HG02588 (cell line): ENCODE results near the gene C10orf90.
"Not testable (repeated sequence)": the region's sequence is repeated elsewhere in the genome, so short reads cannot be mapped to it uniquely, and the experiment has no call there.

Experiments used
- ATAC-seq: cut with Tn5 transposase; IDR thresholded peaks from one replicate; pipeline ENCODE4 v1.9.1; 2021; ENCODE audit warnings: mild to moderate bottlenecking, moderate library complexity; ENCODE audit not compliant: unreplicated experiment

C10orf90 gene

DNA sequence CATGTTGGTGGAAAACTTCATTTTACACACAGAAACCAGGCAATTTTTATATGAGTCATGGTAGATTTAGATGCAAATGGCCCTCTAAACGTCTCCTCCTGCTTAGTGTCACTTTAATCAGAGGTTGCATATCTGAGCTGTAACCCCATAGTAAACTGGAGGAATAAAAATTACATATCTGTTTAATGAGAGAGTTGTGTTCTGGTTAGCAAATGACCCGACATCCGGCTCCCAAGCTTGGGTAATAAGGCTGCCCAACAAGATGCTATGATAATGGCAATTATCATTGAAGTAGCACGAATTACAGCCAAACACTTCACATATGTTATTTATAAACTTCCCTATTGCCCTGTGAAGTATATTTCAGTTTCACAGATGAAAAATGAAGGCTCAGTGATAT is 271.6 kb downstream of the C10orf90 start:
- ATAC-seq: no peak

DNA sequence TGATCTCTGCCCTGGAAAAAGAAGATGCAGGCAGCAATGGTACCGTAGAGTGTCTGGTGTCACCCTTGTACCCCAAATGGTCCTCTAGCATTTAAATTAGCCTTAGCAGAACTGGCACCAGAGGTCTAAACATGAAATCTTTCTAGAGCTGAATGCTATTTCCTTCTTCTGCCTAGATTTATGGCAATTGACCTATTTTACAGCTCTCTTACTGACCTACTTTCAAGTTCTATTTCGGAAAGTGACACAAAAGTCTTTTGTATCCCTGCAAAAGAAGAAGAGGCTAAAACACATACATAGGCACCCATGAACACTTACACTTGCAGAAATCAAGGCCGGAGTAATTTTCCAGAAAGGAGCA is 272.1 kb downstream of the C10orf90 start:
- ATAC-seq: no peak

DNA sequence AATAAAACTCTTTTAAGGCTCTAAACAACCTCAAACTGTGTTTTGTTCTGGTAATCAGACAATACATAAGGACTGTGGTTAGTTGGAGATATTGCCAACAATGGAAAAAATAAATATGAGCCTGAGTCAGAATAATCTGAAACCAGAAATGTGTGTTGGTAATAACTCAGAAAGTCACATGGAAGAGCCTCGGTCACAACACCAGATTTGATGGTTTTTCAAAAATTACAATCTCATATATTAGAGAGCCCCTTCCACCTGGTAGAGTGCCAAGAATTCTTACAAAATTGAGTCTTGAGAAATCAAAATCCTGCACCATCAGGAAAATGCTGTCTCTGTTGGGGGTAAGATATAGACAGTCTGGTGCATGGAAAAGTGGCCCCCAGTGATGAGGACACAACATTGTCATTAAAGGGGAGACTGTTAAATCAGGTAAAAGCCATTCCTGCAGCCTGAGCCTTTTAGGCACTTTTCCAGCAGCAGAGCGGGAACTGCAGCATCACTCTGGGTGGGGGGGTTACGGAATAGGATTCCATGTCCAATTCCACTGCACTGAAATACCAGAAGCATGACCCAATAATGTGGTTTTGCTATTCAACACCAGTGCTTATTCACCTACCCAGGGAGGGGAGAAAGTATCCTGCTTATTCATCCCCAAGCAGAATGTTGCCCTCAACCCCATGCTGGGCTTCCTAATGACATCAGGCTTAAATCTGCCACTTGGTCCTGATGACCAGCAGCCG is 272.7 kb downstream of the C10orf90 start:
- ATAC-seq: no peak

DNA sequence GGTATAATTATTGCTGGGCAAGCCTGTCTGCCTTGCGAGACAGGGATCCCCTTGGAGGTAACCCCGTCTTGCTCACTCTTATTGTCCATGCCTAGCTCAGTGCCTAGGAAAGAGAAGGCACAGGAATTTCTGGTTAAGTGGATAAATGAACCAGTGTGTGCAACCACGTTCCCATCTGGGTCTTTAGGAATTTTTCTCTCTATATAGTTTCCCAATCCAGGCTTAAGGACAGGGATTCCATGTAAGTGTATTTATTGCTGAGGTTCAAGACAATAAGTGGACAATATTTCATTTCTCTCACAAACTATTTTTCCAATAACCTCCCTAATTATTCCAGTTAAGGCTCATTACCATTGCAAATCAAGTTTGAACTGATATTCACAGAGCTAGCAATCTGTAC is 273.3 kb downstream of the C10orf90 start:
- ATAC-seq: no peak

DNA sequence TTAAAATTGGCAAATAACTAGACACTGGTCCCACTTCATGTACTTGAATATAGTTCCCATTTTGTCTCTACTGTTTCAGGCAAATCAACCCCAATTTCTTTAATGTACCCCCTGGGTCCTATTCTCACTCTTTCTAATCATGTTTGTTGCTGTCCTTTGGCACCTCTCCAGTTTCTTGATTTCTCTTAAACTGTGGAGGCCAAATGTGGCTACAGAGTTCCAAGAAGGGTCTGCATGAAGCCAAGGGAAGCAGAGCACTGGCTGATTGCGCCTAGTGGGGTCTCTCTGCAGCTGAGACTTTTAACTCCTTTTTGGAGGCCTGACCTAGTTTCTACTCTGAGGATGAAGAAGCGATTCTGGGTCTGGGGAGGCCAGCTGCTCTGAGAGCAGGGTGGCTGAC is 275.5 kb downstream of the C10orf90 start:
- ATAC-seq: no peak

DNA sequence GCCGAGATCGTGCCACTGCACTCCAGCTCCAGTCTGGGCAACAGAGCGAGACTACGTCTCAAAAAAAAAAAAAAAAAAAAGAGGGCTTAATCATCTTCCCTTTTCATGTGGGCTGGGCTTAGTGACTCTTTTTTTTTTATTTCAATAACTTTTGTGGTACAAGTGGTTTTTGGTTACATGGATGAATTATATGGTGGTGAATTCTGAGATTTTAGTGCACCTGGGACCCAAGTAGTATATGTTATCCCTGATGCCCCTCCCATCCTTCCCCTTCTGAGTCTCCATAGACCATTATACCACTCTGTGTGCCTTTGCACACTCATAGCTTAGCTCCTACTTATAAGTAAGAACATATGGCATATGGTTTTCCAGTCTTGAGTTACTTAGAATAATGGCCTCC is 277.4 kb downstream of the C10orf90 start:
- no peak for ATAC-seq

DNA sequence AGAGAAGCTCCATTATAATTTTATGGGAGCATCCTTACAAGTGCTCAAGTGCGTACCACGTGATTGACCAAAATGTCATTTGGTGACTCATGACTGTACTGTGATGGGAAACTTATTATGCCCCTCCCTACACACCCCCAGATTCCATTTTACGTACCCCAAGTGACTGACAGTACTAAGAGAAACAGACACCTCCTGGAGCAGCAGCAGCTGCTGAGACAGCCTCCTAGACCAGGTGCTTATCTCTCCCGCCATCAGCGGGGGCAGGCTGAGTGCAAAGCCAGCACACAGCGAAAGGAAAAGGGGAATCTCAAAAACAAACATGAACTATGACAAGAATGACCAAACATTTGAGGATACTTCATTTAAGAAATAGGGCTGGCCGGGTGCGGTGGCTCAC is 278.0 kb downstream of the C10orf90 start:
- ATAC-seq: no peak

DNA sequence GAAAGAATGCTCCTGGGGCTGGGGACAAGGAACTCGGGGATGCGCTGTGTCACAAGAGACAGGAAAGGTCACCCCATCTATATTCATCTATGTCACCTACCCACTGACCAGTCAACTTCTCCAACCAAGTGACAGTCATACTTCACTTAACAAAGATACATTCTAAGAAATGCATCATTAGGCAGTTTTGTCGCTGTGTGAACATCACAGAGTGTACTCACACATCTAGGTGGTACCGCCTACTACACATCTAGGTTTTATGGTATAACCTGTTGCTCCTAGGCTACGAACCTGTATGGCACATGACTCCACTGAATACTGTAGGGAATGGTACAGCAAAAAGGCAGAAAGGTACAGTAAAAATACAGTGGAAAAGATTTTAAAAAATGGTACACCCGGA is 278.4 kb downstream of the C10orf90 start:
- no peak for ATAC-seq

DNA sequence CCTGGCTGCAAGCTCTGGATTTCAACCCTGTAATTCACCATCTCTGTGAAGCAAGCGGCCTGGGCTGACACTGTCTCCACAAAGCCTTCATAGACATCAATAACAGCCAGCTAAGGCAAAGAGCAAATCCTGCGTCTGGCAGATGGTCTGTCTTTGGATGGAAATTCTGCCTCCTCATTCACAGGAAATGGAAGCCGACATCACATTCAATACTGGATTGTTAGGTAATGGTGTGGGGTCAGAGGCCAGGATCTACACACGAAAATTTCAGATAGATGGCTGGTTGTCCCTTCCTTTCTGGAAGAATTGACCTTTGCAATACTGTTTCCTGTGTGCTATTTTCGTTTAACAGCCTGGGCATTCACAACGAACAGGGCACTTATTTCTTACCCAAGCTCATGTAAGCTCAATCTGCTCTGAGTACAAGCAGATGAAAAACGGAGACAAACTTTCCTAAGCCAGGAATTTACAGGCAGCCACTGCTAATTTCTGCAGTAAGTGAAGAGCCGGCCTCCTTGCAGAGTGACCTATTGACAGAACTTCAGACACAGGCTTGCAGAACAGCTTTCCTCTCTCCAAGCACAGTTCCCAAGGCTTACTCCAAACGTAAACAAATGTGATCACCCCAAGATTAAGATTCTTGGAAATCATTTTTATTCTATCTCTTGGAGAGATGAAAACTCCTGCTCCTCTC is 279.2 kb downstream of the C10orf90 start:
- no peak for ATAC-seq

DNA sequence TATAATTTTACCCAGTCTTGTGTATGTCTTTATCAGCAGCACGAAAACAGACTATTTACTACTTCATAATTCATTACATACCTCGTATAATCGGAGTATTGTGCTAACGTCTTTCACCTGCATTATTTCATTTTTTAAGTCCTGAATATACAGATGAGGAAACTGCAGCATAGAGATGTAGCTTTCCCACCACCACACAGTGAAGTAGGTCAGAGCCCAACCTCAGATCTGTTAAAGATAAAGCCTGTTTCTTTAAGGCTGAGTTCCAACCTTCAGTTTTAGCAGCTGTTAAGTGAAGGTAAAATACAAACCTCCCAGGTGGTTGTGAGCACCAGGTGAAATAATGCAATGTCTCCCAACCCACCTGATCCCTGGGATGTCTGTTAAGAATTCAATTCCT is 280.2 kb downstream of the C10orf90 start:
- no peak for ATAC-seq

DNA sequence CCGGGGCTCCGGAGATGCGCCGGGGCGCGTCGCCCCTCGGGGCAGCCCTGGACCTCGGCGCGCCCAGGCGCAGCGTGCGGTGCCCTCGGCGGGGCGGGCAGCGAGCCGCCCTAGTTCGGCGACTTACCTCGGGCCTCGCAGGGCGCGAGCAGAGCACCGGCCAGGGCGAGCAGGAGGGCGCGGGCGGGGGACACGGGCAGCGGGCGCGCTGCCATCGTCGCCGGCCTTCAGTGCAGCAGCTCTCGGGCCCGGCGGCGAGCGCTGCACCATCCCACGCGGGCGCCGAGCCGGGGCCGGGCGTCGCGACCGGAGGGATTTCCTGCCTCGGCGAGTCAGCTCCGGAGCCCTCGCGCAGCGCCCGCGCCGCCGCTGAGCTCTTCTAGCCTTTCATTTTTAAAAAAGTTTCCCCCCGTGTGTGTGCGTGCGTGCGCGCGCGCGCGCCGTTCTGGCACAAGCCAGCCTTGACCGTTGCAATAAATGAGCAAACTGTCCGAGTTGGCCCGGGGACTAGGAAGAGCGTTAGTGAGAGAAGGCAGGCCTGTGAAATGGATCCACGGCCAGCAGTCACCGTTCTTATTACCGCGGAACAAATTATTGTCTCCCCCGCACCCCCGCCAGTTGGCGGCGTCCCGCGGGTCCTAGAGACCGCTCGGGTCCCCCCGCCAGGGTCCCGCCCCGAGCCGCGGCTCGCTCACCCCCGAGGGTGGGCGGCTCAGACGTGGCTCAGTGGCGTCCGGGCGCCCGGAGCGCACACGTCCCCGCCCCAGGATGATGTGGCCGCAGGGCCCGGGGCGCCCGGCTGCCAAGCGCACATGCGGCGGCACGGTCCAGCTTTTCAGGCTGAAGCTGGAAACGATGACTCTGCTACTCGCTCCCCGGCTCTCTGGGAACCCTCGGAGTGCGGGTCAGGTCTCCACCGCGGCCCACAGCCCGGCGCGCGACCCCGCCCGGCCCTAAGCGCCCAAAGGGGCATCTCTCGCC is 282.3 kb downstream of the C10orf90 start, which contains the start of gene ADAM12:
ADAM12 (minus strand) TSS at position 547 of the 981 bp plus-strand sequence; CDS start at position 215, 332 bp downstream.
- no peak for ATAC-seq

DNA sequence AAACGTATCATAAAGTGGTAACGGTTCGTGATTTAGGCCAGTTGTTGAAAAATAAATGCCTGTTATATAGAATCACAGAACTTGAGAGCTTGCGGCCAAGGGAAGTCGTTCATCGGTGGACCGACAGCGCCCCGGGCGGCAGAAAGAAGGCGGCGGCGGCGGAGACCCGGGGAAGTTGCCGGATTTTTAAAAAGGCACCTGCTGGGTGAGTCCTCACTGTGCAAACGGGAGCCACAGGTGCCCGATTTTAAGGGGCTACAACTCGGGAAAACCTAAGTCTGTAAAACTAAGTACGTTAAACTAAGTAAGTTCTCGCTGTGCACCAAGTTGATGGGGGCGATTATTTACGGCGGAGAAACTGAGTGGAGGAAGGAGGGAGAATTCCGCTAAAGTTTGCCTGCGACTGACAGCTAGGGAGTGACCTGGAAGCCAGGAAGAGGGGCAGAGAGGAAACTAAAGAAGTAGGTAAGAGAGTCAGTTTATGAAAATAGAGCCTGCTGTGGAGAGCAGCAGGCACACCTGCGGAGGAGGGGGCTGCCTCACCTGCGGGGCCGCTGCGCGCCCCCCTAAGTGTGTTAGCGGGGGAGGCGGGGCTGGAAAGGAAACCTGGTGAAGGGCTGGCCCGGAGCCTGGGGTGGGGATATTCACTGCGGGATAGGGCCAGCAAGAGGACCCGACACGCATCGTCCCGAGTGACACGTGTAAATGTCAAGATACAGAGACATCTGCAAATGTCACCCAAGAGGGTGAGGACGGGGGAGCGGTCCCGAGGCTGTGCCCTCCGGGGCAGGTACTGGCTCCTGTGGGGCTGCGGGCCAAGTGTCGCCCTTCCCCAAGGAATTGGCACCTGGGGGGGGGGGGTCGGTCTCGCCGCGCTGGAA is 283.2 kb downstream of the C10orf90 start:
- no peak for ATAC-seq

DNA sequence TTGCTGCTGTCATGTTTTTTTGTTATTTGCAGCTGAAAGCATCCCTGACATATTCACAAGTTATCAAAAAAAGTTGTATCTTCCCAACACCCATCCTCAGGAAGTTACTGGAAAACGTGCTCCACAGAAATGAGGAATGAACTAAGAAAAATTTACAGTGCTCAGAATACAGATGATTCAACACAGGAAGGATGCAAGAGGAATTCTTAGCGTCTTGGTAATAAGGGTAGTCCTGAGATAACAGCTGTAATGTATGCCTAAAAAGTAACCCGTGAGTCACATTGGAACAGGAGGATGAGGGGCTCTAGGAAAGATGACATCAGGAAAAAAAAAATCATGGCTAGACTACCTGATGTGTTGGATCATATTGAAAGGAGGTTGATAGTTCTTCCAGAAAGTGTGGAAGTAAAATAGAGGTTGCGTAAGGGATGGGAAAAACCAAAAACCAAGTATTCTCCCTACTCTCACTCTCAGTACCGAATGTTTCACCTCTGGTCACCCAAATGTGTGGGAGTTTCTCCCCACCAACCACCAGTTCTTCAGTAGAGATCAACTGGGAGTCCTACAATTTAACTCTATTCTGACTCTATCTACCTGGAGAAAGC is 286.1 kb downstream of the C10orf90 start:
- ATAC-seq: no peak

DNA sequence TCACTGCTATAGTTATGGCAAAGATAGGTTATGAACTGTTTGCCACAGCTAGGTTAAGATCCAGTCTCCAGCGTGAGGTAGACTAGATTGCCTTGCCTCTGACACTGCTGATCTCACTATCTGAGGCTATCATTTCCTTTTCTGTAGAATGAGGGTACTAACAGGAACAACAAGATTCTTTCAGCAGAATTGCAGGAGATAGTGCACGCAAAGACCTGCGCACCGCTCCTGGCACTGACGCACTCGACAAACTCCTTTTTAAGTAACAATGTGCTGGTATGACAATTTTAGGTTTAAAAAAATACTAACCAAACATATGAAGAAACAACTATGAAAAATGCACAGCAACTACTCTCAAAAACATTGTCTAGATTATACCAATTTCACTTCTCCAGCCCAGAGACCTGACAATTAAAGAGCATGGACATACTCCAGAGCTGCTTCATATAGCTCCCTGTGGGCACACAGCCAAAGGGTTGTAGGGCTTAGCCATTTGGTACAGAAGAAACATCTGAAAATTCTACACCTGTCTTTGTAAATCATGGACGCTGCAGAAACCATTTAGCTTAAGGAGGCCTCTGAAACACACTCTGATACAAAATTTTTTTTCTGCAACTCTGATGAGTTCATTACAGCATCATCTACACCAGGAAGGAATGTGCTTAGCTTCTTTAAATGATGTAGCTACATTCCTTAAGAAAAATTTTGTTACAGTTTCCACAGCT is 290.0 kb downstream of the C10orf90 start:
- ATAC-seq: no peak

DNA sequence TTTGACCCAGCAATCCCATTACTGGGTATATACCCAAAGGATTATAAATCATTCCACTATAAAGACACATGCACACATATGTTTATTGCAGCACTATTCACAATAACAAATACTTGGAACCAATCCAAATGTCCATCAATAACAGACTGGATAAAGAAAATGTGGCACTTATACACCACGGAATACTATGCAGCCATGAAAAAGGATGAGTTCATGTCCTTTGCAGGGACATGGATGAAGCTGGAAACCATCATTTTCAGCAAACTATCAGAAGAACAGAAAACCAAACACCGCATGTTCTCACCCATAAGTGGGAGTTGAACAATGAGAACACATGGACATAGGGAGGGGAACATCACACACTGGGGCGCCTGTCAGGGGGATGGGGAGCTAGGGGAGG is 291.3 kb downstream of the C10orf90 start:
- not testable (repeated sequence) for ATAC-seq

DNA sequence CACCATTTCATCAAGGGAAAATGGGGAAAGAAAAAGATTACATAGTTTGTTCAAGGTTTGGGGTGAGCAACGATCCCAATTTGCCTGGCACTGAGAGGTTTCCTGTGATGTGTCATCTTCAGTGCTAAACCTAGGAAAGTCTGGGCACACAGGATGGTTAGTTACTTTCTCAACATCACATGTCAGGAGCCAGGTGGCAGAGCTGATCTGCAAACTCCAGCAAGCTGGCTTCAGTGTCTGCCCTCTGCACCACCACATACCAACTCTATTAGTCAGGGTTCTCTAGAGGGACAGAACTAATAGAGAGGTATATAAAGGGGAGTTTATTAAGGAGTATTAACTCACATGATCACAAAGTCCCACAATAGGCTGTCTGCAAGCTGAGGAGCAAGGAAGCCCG is 293.5 kb downstream of the C10orf90 start:
- no peak for ATAC-seq

DNA sequence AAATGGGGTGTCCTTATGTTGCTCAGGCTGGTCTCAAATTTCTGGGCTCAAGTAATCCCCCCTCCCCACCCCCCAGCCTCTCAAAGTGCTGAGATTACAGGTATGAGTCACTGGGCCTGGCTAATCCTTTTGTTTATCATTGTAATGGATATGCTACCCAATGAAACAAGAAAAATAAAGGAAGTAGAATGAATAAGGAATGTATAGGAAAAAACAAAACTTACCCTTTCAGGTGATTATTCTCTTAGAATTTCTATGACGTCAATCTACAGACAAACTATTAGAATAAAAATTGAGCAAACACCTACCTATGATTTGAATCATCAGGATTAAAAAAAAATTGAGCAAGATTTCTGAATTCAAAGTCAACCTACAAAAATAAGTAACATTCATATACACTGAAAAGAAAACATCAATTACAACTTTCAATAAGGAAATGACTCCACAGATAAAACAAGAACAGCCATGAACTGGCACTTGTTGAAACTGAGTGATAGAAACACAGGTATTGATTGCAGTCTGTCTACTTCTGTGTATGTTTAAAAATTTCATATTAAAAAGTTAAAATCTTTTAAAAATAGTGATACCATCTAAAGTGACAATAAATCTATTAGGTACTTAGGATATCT is 294.5 kb downstream of the C10orf90 start:
- ATAC-seq: no peak

DNA sequence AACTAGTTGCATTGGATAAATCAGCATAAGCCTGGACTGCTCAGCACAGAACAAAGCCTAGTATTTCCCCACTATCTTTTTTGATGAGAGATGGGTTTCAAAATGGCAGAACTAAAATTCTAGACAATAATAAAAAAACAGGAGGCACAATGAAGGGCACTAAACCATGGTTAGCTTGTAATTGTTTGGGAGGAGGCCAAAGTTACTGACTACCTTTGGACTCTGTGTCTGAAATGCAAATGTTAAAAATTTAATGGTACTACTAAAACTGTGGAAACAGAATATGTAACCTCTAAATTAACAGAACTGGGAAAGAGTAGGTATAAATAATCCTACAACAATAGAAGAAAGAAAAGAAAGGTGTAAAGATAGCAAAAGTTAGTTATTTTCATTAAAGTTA is 295.2 kb downstream of the C10orf90 start:
- no peak for ATAC-seq
